H1 (cell line): ENCODE results near the gene NTN1. TPM values are rescaled to one million over a fixed set of nuclear protein-coding genes. Genes with fewer than 3 reads are reported as not detected.

Source experiments
- BACH1 ChIP-seq: IDR thresholded peaks from 2 replicates; pipeline ENCODE4 v1.6.1; 2012; ENCODE audit warnings: low read length, improper control_type of control experiment
- CTBP2 ChIP-seq: IDR thresholded peaks from 2 replicates; pipeline ENCODE4 v1.7.0; 2011; ENCODE audit warnings: borderline replicate concordance, mild to moderate bottlenecking, moderate library complexity, mixed read lengths, low read length; ENCODE audit not compliant: insufficient read depth, insufficient read length
- CTCF ChIP-seq, 3 experiments: IDR thresholded peaks; 1 replicate in 2 of 3; 2 replicates in 1 of 3; pipeline versions ENCODE4 v1.5.1 to v1.6.1; 2011; ENCODE audit warnings: low read length in 3 of 3, mild to moderate bottlenecking in 3 of 3, inconsistent platforms in 2 of 3, low read depth in 1 of 3, moderate library complexity in 1 of 3; ENCODE audit not compliant: insufficient read depth in 1 of 3; ENCODE audit errors: control extremely low read depth in 1 of 3
- E2F6 ChIP-seq: IDR thresholded peaks from 2 replicates; pipeline ENCODE4 v1.6.1; 2012; ENCODE audit warnings: inconsistent platforms
- POLR2A ChIP-seq, 2 experiments: IDR thresholded peaks; 1 replicate in 1 of 2; 2 replicates in 1 of 2; pipeline ENCODE4 v1.6.1; 2011; ENCODE audit warnings: low read depth in 2 of 2, low read length in 2 of 2, mild to moderate bottlenecking in 2 of 2; ENCODE audit errors: control extremely low read depth in 1 of 2
- RNF2 ChIP-seq: fragments of 200-900, 300-1000 bp; sonication (generic); IDR thresholded peaks from 2 replicates; pipeline ENCODE4 v1.7.1; 2016; ENCODE audit warnings: borderline replicate concordance, low read depth, mild to moderate bottlenecking, antibody characterized with exemption, low read length; ENCODE audit not compliant: poor library complexity, severe bottlenecking; ENCODE audit errors: missing control alignments
- SAP30 ChIP-seq: fragments of 300-600 bp; sonication (generic); IDR thresholded peaks from 2 replicates; pipeline ENCODE4 v1.7.1; 2012; ENCODE audit warnings: low read length, moderate library complexity, mild to moderate bottlenecking, inconsistent platforms; ENCODE audit not compliant: insufficient read depth, insufficient replicate concordance
- polyA plus RNA-seq, 7 experiments: library from polyadenylated mRNA; depleted of rRNA in 3 of 7; stranded (reverse) in 5 of 7; unstranded in 2 of 7; fragments of >200 nt in 5 of 7; fragments of 200-250 nt in 2 of 7; gene quantifications; 1 replicate in 5 of 7; 2 replicates in 1 of 7; 4 replicates in 1 of 7; pipeline versions ENCODE4 v1.2.1 to v1.2.3, GENCODE V29; 2011 to 2013; ENCODE audit warnings: missing spikeins in 2 of 7, mixed read lengths in 2 of 7
- total RNA-seq: library from RNA; stranded (reverse); fragmentation: NEBNext Ultra II Directional; extraction: Animal tissue kit (Norgen Biotek cat#: 25700); gene quantifications from 2 replicates; pipeline ENCODE4 v1.2.1, GENCODE V29; 2021

The NTN1 gene
- total and polyA plus RNA-seq, 2 of the 8 experiments (the other 6 are each of a cell fraction or from before 2014, with no cell fraction given): 2.0 to 2.3 TPM

GRCh38 chr17:9004132-9004960 is 17.0 kb upstream of the NTN1 start (continued):
- TF ChIP-seq E2F6 (0 out of 2 replicates have a peak, but pooled peaks have one; percentile 23), BACH1 (peak; percentile 53; the same call in 1 of the 2 replicates), RNF2 (peak; percentile 66), POLR2A (IDR thresholded peaks at IDR 0.05; ENCODE audit: control extremely low read depth in 1 of 2, low read depth in 2 of 2, low read length in 2 of 2) (no peak), CTCF (IDR thresholded peaks at IDR 0.05; ENCODE audit: control extremely low read depth in 1 of 3, insufficient read depth in 1 of 3, low read depth in 1 of 3, low read length in 3 of 3) (peak; percentile 34 to 46 (median 46)), SAP30 (no peak), CTBP2 (no peak)
